Adrenal gland (tissue), 12 donors: ENCODE data around the gene NOX3. TPM values are rescaled to one million over a fixed set of nuclear protein-coding genes. Genes with fewer than 3 reads are reported as not detected.

Experiments
- DNase-seq, 7 donors: peaks; one replicate each; pipeline ENCODE4 v3.0.0-alpha.2; 2019 to 2020
- H3K27ac ChIP-seq, 5 donors: fragments of 200-600 bp; sonication (generic) in 4 of 5; 1 replicate in 3 of 5; 2 replicates in 2 of 5; pipeline versions ENCODE4 v1.5.1 to v1.8.0; 2016 to 2020; ENCODE audit warnings: mild to moderate bottlenecking in 1 of 5
- H3K27me3 ChIP-seq: fragments of 200-600 bp; 2 replicates; pipeline ENCODE4 v1.8.0; 2021
- H3K36me3 ChIP-seq, 2 donors: fragments of 200-600 bp; replicated peaks in 1 of 2; 1 replicate in 1 of 2; 2 replicates in 1 of 2; pipeline versions ENCODE4 v1.5.1 to v1.8.0; 2018 to 2022
- H3K4me1 ChIP-seq, 2 donors: fragments of 200-600 bp; replicated peaks in 1 of 2; 1 replicate in 1 of 2; 2 replicates in 1 of 2; pipeline versions ENCODE4 v1.5.1 to v1.8.0; 2018 to 2021
- H3K4me3 ChIP-seq, 4 donors: fragments of 200-600 bp; sonication (generic) in 3 of 4; one replicate each; pipeline ENCODE4 v1.5.1; 2016 to 2018
- H3K9me3 ChIP-seq, 3 donors: fragments of 200-600 bp; sonication (generic) in 1 of 3; replicated peaks in 1 of 3; 1 replicate in 2 of 3; 2 replicates in 1 of 3; pipeline versions ENCODE4 v1.5.1 to v1.8.0; 2016 to 2021
- CTCF ChIP-seq, 6 experiments: fragments of 450-650 bp in 4 of 6; fragments of 200-600 bp in 2 of 6; sonication (generic) in 1 of 6; IDR thresholded peaks; 1 replicate in 5 of 6; 2 replicates in 1 of 6; pipeline versions ENCODE4 v1.5.1 to v1.8.0; 2016 to 2021; ENCODE audit warnings: antibody characterized with exemption in 6 of 6, mild to moderate bottlenecking in 2 of 6, moderate library complexity in 1 of 6
- POLR2A ChIP-seq, 2 donors: fragments of 450-650 bp; IDR thresholded peaks; one replicate each; pipeline ENCODE4 v1.6.1; 2017; ENCODE audit warnings: antibody characterized with exemption in 2 of 2, mild to moderate bottlenecking in 2 of 2, moderate library complexity in 1 of 2
- WGBS, 4 donors: extraction: QIAGEN DNeasy Blood & Tissue Kit in 2 of 4; methylation state at CpG; one replicate each; pipeline versions ENCODE4 v1.1.5 to v1.1.7; 2013 to 2017; 5-methylcytosine and 5-hydroxymethylcytosine counted together
- intact Hi-C, 2 donors: fragments of 100-400 bp; cut with DNase I; formaldehyde crosslinking; loops; one replicate each; pipeline versions ENCODE4 v1.14.1 to v1.15.0; 2022 to 2023
- polyA plus RNA-seq, 3 donors: library from polyadenylated mRNA; stranded (reverse); fragments of 200-250 nt in 2 of 3; fragments of 350-450 nt in 1 of 3; fragmentation: Illumina TruSeq in 1 of 3; extraction: RNeasy Lipid Tissue Mini Kit (QIAGEN cat#74804) in 1 of 3; gene quantifications; one replicate each; pipeline ENCODE4 v1.2.3, GENCODE V29; 2013 to 2014
- total RNA-seq, 9 donors: library from RNA; depleted of rRNA in 4 of 9; stranded (reverse); fragments of >200 nt in 4 of 9; fragments of 120-200 nt in 1 of 9; fragmentation: NEBNext Ultra II Directional in 1 of 9; extraction: Animal tissue kit (Norgen Biotek cat#: 25700) in 1 of 9; gene quantifications; one replicate each; pipeline versions ENCODE4 v1.1.0 to v1.2.4, GENCODE V29; 2013 to 2023
- donor health status: healthy with polysubstance abuse.
- donor health status: Bipolar disorder and iron deficiency.
- donor health status: DM: yes; HTN: yes; CAD: no.
- donor health status: DM: no; HTN: no; CAD: no.
- donor health status: DM: no; HTN: no; CAD: no.
- donor health status: DM: yes; HTN: yes; CAD: no.

The NOX3 gene
- total and polyA plus RNA-seq, 12 donors = 0.11 to 0.24 TPM; not detected in 10

GRCh38 chr6:155389130-155389529 lies 66.5 kb downstream of the NOX3 start:
- Histone ChIP-seq H3K9me3 (no peaks in the 10 kb centered on the region), H3K4me3 (no peak overlapping the region), H3K36me3 (no peaks in the 10 kb centered on the region), H3K27me3 (no peaks in the 10 kb centered on the region), H3K27ac (no peak overlapping the region), H3K4me1 (no peaks in the 10 kb centered on the region)
- 63 to 78% (median 72%) methylated on average over 3 of the region's 3 CpGs for WGBS, 4 donors
- TF ChIP-seq CTCF (IDR thresholded peaks at IDR 0.05) = no peak
- TF ChIP-seq POLR2A (IDR thresholded peaks at IDR 0.05) = no peak
- DNase-seq = no peak
- intact Hi-C loops = no loop called here

GRCh38 chr6:155388591-155388990 lies 67.0 kb downstream of the NOX3 start:
- Histone ChIP-seq H3K4me3 (no peak overlapping the region), H3K27ac (no peak overlapping the region), H3K27me3 (no peaks in the 10 kb centered on the region), H3K36me3 (no peaks in the 10 kb centered on the region), H3K4me1 (no peaks in the 10 kb centered on the region), H3K9me3 (no peaks in the 10 kb centered on the region)
- TF ChIP-seq POLR2A (IDR thresholded peaks at IDR 0.05) (no peak), CTCF (IDR thresholded peaks at IDR 0.05) (no peak)
- intact Hi-C loops = no loop called here
- no peak for DNase-seq

GRCh38 chr6:155387481-155387880 lies 68.2 kb downstream of the NOX3 start:
- Histone ChIP-seq H3K27ac (no peak overlapping the region), H3K27me3 (no peaks in the 10 kb centered on the region), H3K4me3 (no peak overlapping the region), H3K36me3 (no peaks in the 10 kb centered on the region), H3K9me3 (no peaks in the 10 kb centered on the region), H3K4me1 (no peaks in the 10 kb centered on the region)
- 91 to 93% (median 92%) methylated on average over 2 of the region's 2 CpGs for WGBS, 4 donors
- TF ChIP-seq CTCF (IDR thresholded peaks at IDR 0.05) (no peak), POLR2A (IDR thresholded peaks at IDR 0.05) (no peak)
- intact Hi-C loops = no loop called here
- DNase-seq = no peak

- intact Hi-C loops = no loop called here
- Histone ChIP-seq H3K36me3 (no peaks in the 10 kb centered on the region), H3K4me1 (no peaks in the 10 kb centered on the region), H3K27me3 (no peaks in the 10 kb centered on the region), H3K27ac (no peak overlapping the region), H3K4me3 (no peak overlapping the region), H3K9me3 (no peaks in the 10 kb centered on the region)
- DNase-seq = no peak
- TF ChIP-seq POLR2A (IDR thresholded peaks at IDR 0.05) = no peak
- no peak for TF ChIP-seq CTCF (IDR thresholded peaks at IDR 0.05)
- 77 to 87% (median 84%) methylated on average over 15 of the region's 15 CpGs for WGBS, 4 donors
These were observed 71.2 kb downstream of the NOX3 start for GRCh38 chr6:155384321-155384952.
